Measurements from ENCODE around the gene SLC11A1.

Gene SLC11A1

GRCh38 chr2:218375212-218375611, 6.9 kb upstream of the SLC11A1 start:
- TF ChIP-seq ISL1 (CRISPR knock-in tag; IDR thresholded peaks at IDR 0.05) (peak; percentile 87), ARNTL (CRISPR knock-in tag; IDR thresholded peaks at IDR 0.05; ENCODE audit: borderline replicate concordance, low read depth) (no peak)

GRCh38 chr2:218378053-218378452, 4.0 kb upstream of the SLC11A1 start:
- TF ChIP-seq BACH2 (CRISPR knock-in tag; IDR thresholded peaks at IDR 0.05; ENCODE audit: borderline replicate concordance) (no peak), ZNF565 (CRISPR knock-in tag; conservative IDR thresholded peaks at IDR 0.05; ENCODE audit: low read depth) (no peak), ARNTL (CRISPR knock-in tag; IDR thresholded peaks at IDR 0.05; ENCODE audit: borderline replicate concordance, low read depth) (no peak), PPARA (CRISPR knock-in tag; IDR thresholded peaks at IDR 0.05; ENCODE audit: borderline replicate concordance) (no peak), ZNF70 (CRISPR knock-in tag; IDR thresholded peaks at IDR 0.05) (no peak), TCF4 (CRISPR knock-in tag; IDR thresholded peaks at IDR 0.05; ENCODE audit: borderline replicate concordance) (no peak), ZNF8 (CRISPR knock-in tag; IDR thresholded peaks at IDR 0.05) (no peak), PATZ1 (CRISPR knock-in tag; IDR thresholded peaks at IDR 0.05; ENCODE audit: borderline replicate concordance) (no peak), OSR1 (CRISPR knock-in tag; IDR thresholded peaks at IDR 0.05) (no peak)
- ATAC-seq, result no peak

More at GRCh38 chr2:218375212-218375611, 6.9 kb upstream of the SLC11A1 start:
- ATAC-seq, result peak; percentile 95

- ATAC-seq, result no peak
Observed at GRCh38 chr2:218382785-218383184, 712 bp downstream of the SLC11A1 start.

More at GRCh38 chr2:218382785-218383184, 712 bp downstream of the SLC11A1 start:
- no peak for TF ChIP-seq TSHZ2 (CRISPR knock-in tag; IDR thresholded peaks at IDR 0.05)
- TF ChIP-seq BACH2 (CRISPR knock-in tag; IDR thresholded peaks at IDR 0.05; ENCODE audit: borderline replicate concordance), result no peak
- TF ChIP-seq ZNF8 (CRISPR knock-in tag; IDR thresholded peaks at IDR 0.05), result no peak
- no peak for TF ChIP-seq POU6F1 (CRISPR knock-in tag; IDR thresholded peaks at IDR 0.05; ENCODE audit: borderline replicate concordance, low read depth)
- TF ChIP-seq ZNF565 (CRISPR knock-in tag; conservative IDR thresholded peaks at IDR 0.05; ENCODE audit: low read depth), result no peak
- no peak for TF ChIP-seq ISL1 (CRISPR knock-in tag; IDR thresholded peaks at IDR 0.05)
- TF ChIP-seq CREB5 (CRISPR knock-in tag; IDR thresholded peaks at IDR 0.05; ENCODE audit: low read depth), result no peak
- TF ChIP-seq PATZ1 (CRISPR knock-in tag; IDR thresholded peaks at IDR 0.05; ENCODE audit: borderline replicate concordance), result no peak
- TF ChIP-seq ZC3H10 (CRISPR knock-in tag; IDR thresholded peaks at IDR 0.05), result no peak
